ENCODE measurements around the gene DNAJC1. TPM values are rescaled to one million over a fixed set of nuclear protein-coding genes. Genes with fewer than 3 reads are reported as not detected.

Gene DNAJC1
- total RNA-seq, 2 donors from 2014 or later = 27.4 to 33.8 TPM

- no peak overlapping the region for H3K4me3 ChIP-seq
- H3K9me3 ChIP-seq = no peaks in the 10 kb centered on the region
- H3K36me3 ChIP-seq = no peaks in the 10 kb centered on the region
- no peak for DNase-seq
- H3K9ac ChIP-seq (ENCODE audit: low read depth in 2 of 2, low read length in 2 of 2) = no peak overlapping the region
- H3K27ac ChIP-seq = no peak overlapping the region
- TF ChIP-seq CTCF (IDR thresholded peaks at IDR 0.05) = no peak
- H3K4me1 ChIP-seq = no peaks in the 10 kb centered on the region
- H3K27me3 ChIP-seq = no peaks in the 10 kb centered on the region
- intact Hi-C loops (cut with DNase I) = no loop called here
These were observed 96.1 kb downstream of the DNAJC1 start for GRCh38 chr10:21907436-21907835.

GRCh38 chr10:21904930-21905329 lies 98.6 kb downstream of the DNAJC1 start:
- H3K27ac ChIP-seq = no peak overlapping the region
- intact Hi-C loops (cut with DNase I) = no loop called here
- no peaks in the 10 kb centered on the region for H3K27me3 ChIP-seq
- H3K4me1 ChIP-seq = no peaks in the 10 kb centered on the region
- no peak overlapping the region for H3K4me3 ChIP-seq
- no peaks in the 10 kb centered on the region for H3K36me3 ChIP-seq
- H3K9me3 ChIP-seq = no peaks in the 10 kb centered on the region
- no peak for TF ChIP-seq CTCF (IDR thresholded peaks at IDR 0.05)
- no peak overlapping the region for H3K9ac ChIP-seq (ENCODE audit: low read depth in 2 of 2, low read length in 2 of 2)
- no peak for DNase-seq

GRCh38 chr10:21899736-21900135 lies 103.8 kb downstream of the DNAJC1 start:
- Histone ChIP-seq H3K4me1 (no peaks in the 10 kb centered on the region), H3K36me3 (no peaks in the 10 kb centered on the region), H3K4me3 (no peak overlapping the region), H3K27ac (no peak overlapping the region), H3K27me3 (no peaks in the 10 kb centered on the region), H3K9ac (ENCODE audit: low read depth in 2 of 2, low read length in 2 of 2) (no peak overlapping the region), H3K9me3 (no peaks in the 10 kb centered on the region)
- TF ChIP-seq CTCF (IDR thresholded peaks at IDR 0.05) = no peak
- intact Hi-C loops (cut with DNase I) = no loop called here
- DNase-seq = no peak

DNA sequence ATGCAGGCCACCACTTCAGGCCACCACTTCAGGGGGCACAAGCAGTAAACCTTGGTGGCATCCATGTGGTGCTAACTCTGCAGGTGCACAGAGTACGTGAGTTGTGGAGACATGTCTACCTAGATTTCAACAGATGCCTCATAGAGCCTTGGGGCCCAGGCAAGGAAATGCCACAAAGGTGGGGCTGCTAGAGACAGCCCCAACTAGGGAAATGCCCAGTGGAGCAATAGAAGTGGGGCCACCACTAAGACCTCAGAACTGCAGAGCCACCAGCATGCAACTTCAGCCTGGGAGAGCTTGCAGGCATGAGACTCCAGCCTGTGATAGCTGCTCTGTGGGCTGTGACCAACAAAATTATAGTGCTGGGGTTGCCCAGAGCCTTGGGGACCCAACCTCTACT lies 107.6 kb downstream of the DNAJC1 start:
- DNase-seq = no peak
- Histone ChIP-seq H3K4me3 (no peak overlapping the region), H3K4me1 (no peaks in the 10 kb centered on the region), H3K9me3 (no peaks in the 10 kb centered on the region), H3K27me3 (no peaks in the 10 kb centered on the region), H3K9ac (ENCODE audit: low read depth in 2 of 2, low read length in 2 of 2) (no peak overlapping the region), H3K36me3 (no peaks in the 10 kb centered on the region), H3K27ac (no peak overlapping the region)
- intact Hi-C loops (cut with DNase I) = no loop called here
- TF ChIP-seq CTCF (IDR thresholded peaks at IDR 0.05) = no peak

- Histone ChIP-seq H3K9me3 (no peaks in the 10 kb centered on the region), H3K27ac (no peak overlapping the region), H3K4me1 (no peaks in the 10 kb centered on the region), H3K27me3 (no peaks in the 10 kb centered on the region), H3K36me3 (no peaks in the 10 kb centered on the region), H3K9ac (ENCODE audit: low read depth in 2 of 2, low read length in 2 of 2) (no peak overlapping the region), H3K4me3 (no peak overlapping the region)
- TF ChIP-seq CTCF (IDR thresholded peaks at IDR 0.05) = no peak
- intact Hi-C loops (cut with DNase I) = no loop called here
- no peak for DNase-seq
These were observed 108.7 kb downstream of the DNAJC1 start for GRCh38 chr10:21894648-21895342.

Data from colonic mucosa (tissue), 4 donors.